ENCODE results near the gene AMN. TPM values are rescaled to one million over a fixed set of nuclear protein-coding genes. Genes with fewer than 3 reads are reported as not detected.

AMN gene
- total and polyA plus RNA-seq, 2 donors from 2014 or later = 58.0 to 121 TPM

DNA sequence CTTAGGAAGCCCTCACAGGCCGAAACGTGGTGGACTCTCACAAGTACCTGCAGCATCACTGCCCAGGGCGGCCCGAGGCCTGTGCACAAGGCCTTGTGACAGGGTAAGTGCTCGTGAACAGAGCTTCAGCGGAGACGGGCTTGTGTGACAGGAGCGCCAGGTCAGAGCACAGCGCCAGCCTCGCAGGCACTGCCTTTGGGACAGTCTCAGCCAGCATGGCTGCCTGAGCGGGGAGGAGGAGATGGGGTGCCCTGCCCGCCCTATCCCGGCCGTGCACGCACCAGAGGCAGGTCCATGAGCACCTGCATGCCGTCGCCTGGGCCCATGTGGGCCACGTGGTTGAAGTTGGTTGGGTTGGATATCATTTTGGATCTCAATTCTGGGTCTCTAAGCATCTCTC is 16.9 kb downstream of the AMN start:
- peak in 1 of 5 donors; percentile 56 for DNase-seq
- peaks cover 0 to 32% (median 15%) of the 10 kb centered on the region in 3 donors for H3K36me3 ChIP-seq (ENCODE audit: control insufficient read depth in 2 of 3, insufficient read depth in 3 of 3, low read length in 3 of 3)
- H3K4me3 ChIP-seq (ENCODE audit: low read length in 3 of 3) = no peak overlapping the region
- intact Hi-C loops (cut with DNase I) = no loop called here
- H3K9ac ChIP-seq (ENCODE audit: low read length in 3 of 3) = no peak overlapping the region
- H3K27me3 ChIP-seq (ENCODE audit: control insufficient read depth, insufficient read depth, low read length) = no peaks in the 10 kb centered on the region
- H3K9me3 ChIP-seq (ENCODE audit: control insufficient read depth in 2 of 3, insufficient read depth in 1 of 3, low read length in 3 of 3) = no peaks in the 10 kb centered on the region
- no peak for FAIRE-seq
- no peak overlapping the region for H3K27ac ChIP-seq (ENCODE audit: low read depth in 2 of 2, low read length in 2 of 2)
- TF ChIP-seq, protein P1, sequence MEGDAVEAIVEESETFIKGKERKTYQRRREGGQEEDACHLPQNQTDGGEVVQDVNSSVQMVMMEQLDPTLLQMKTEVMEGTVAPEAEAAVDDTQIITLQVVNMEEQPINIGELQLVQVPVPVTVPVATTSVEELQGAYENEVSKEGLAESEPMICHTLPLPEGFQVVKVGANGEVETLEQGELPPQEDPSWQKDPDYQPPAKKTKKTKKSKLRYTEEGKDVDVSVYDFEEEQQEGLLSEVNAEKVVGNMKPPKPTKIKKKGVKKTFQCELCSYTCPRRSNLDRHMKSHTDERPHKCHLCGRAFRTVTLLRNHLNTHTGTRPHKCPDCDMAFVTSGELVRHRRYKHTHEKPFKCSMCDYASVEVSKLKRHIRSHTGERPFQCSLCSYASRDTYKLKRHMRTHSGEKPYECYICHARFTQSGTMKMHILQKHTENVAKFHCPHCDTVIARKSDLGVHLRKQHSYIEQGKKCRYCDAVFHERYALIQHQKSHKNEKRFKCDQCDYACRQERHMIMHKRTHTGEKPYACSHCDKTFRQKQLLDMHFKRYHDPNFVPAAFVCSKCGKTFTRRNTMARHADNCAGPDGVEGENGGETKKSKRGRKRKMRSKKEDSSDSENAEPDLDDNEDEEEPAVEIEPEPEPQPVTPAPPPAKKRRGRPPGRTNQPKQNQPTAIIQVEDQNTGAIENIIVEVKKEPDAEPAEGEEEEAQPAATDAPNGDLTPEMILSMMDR (IDR thresholded peaks at IDR 0.05; ENCODE audit: borderline replicate concordance, extremely low read depth, insufficient read depth) = no peak
- no peaks in the 10 kb centered on the region for H3K4me1 ChIP-seq (ENCODE audit: control insufficient read depth in 2 of 3, insufficient read depth in 2 of 3, low read depth in 1 of 3, low read length in 3 of 3)

DNA sequence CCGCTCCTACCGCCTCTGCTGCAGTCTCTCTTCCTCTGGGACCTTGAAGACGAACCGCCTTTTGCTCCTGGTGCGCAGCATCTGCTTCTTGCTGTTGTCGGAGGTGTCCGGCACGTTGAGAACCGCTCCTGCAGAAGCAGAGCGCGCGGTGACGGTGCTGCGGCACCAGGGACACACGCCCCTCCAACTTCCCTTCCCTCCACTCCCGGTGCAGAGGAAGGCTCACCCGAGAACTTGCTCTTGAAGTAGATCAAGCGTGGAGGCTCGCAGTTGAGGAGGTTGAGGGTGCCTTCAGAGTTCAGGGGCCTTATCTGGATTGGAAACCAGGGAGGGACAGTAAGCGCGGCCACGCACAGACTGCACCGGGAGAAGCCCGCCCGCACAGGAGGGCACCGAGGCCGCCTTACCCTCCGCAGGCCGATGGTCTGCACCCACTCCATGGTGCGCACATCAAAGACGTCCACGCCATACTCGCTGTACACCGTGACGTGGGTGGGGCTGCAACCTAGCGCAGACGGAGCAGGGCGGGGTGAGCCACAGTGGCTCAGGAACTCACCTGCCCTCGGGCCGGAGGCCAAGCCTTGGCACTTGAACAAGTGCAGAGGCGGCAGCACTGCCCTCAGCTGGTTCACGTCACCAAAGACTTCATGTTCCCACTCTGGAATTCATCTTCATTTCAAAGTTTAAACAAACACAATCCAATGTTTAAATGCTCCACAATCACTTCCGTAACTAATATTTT is 17.5 kb downstream of the AMN start:
- intact Hi-C loops (cut with DNase I) = no loop called here
- Histone ChIP-seq H3K27me3 (ENCODE audit: control insufficient read depth, insufficient read depth, low read length) (no peaks in the 10 kb centered on the region), H3K27ac (ENCODE audit: low read depth in 2 of 2, low read length in 2 of 2) (no peak overlapping the region), H3K9ac (ENCODE audit: low read length in 3 of 3) (no peak overlapping the region), H3K4me1 (ENCODE audit: control insufficient read depth in 2 of 3, insufficient read depth in 2 of 3, low read depth in 1 of 3, low read length in 3 of 3) (no peaks in the 10 kb centered on the region), H3K9me3 (ENCODE audit: control insufficient read depth in 2 of 3, insufficient read depth in 1 of 3, low read length in 3 of 3) (no peaks in the 10 kb centered on the region), H3K4me3 (ENCODE audit: low read length in 3 of 3) (no peak overlapping the region), H3K36me3 (ENCODE audit: control insufficient read depth in 2 of 3, insufficient read depth in 3 of 3, low read length in 3 of 3) (peaks cover 0 to 34% (median 17%) of the 10 kb centered on the region in 3 donors)
- FAIRE-seq = no peak
- TF ChIP-seq, protein P1 (IDR thresholded peaks at IDR 0.05; ENCODE audit: borderline replicate concordance, extremely low read depth, insufficient read depth) = no peak
- peak in 1 of 5 donors; percentile 85 for DNase-seq

DNA sequence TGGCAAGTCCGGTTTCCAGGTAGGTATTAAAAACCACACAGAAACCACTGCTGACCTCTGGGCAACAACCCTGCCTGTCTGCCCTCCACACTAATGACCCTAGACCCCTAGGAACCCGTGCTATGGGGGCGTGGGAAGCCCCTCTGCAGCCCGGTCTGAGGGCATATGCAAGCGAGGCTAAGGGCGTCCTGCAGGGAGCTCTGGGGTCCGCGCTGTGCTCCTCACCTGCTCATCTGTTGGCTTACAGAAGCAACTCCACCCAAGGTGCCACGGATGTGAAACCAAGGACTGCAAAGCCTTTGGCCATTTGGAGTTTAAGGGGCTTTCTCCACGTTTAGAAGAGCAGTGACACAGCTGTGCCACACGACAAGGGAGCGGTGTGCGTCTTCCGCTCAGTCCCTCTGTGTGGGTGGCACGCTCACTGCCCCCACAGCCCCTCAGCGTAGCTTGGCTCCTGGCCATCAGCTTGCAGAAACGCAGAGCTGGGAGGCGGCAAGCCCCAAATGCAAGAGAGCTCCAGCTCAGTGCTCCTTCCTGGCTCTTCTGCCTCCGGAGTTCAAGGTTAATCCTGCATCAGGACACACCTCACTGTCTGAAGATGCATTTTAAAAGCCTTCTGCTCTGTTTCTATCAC is 18.4 kb downstream of the AMN start:
- TF ChIP-seq, protein P1 (IDR thresholded peaks at IDR 0.05; ENCODE audit: borderline replicate concordance, extremely low read depth, insufficient read depth) = no peak
- no peak overlapping the region for H3K27ac ChIP-seq (ENCODE audit: low read depth in 2 of 2, low read length in 2 of 2)
- H3K4me1 ChIP-seq (ENCODE audit: control insufficient read depth in 2 of 3, insufficient read depth in 2 of 3, low read depth in 1 of 3, low read length in 3 of 3) = no peaks in the 10 kb centered on the region
- FAIRE-seq (no peak), DNase-seq (peak in 1 of 5 donors; percentile 39)
- no peak overlapping the region for H3K9ac ChIP-seq (ENCODE audit: low read length in 3 of 3)
- H3K4me3 ChIP-seq (ENCODE audit: low read length in 3 of 3) = no peak overlapping the region
- H3K36me3 ChIP-seq (ENCODE audit: control insufficient read depth in 2 of 3, insufficient read depth in 3 of 3, low read length in 3 of 3) = peaks cover 0 to 42% (median 26%) of the 10 kb centered on the region in 3 donors
- intact Hi-C loops (cut with DNase I) = no loop called here
- no peaks in the 10 kb centered on the region for H3K9me3 ChIP-seq (ENCODE audit: control insufficient read depth in 2 of 3, insufficient read depth in 1 of 3, low read length in 3 of 3)
- H3K27me3 ChIP-seq (ENCODE audit: control insufficient read depth, insufficient read depth, low read length) = no peaks in the 10 kb centered on the region

All from kidney (tissue), 14 donors.